Stimulated activated CD8-positive, alpha-beta memory T cell treated with anti-CD3 and anti-CD28 coated beads, Interleukin-7, amount 100 ng/mL, for 48 hours (primary cell): Measurements from ENCODE around the gene PF4V1.

ENCODE experiments used
- DNase-seq, 2 donors: peaks; one replicate each; pipeline ENCODE4 v3.0.0-alpha.2; 2020; ENCODE audit warnings: low read depth in 1 of 2; ENCODE audit errors: extremely low read depth in 1 of 2

Gene PF4V1

GRCh38 chr4:73853246-73853704 is at the start of gene PF4V1:
TSS of gene PF4V1 (plus strand) at chr4:73853296. CDS start at chr4:73853363, 67 bp downstream.
- DNase-seq: no peak

- DNase-seq: no peak
These were observed 42.9 kb upstream of the PF4V1 start for GRCh38 chr4:73810191-73810590.

- DNase-seq: no peak
These were observed 41.3 kb upstream of the PF4V1 start for GRCh38 chr4:73811841-73812240.

GRCh38 chr4:73814679-73815078 is 38.4 kb upstream of the PF4V1 start:
- no peak for DNase-seq

GRCh38 chr4:73815145-73815544 is 38.0 kb upstream of the PF4V1 start:
- no peak for DNase-seq

- no peak for DNase-seq
These were observed 36.3 kb upstream of the PF4V1 start for GRCh38 chr4:73816814-73817213.

GRCh38 chr4:73817341-73817740 is 35.8 kb upstream of the PF4V1 start:
- no peak for DNase-seq

GRCh38 chr4:73821325-73821724 is 31.8 kb upstream of the PF4V1 start:
- no peak for DNase-seq

GRCh38 chr4:73822389-73822788 is 30.7 kb upstream of the PF4V1 start:
- no peak for DNase-seq

GRCh38 chr4:73822812-73823504 is 30.1 kb upstream of the PF4V1 start:
- no peak for DNase-seq

- DNase-seq: no peak
These were observed 29.3 kb upstream of the PF4V1 start for GRCh38 chr4:73823760-73824159.

- no peak for DNase-seq
These were observed 24.1 kb upstream of the PF4V1 start for GRCh38 chr4:73828956-73829355.

- DNase-seq: no peak
These were observed 21.5 kb upstream of the PF4V1 start for GRCh38 chr4:73831569-73831968.

- no peak for DNase-seq
These were observed 20.4 kb upstream of the PF4V1 start for GRCh38 chr4:73832651-73833237.

- no peak for DNase-seq
These were observed 16.5 kb upstream of the PF4V1 start, which contains the start of gene CXCL6 for GRCh38 chr4:73836373-73837279. TSS of gene CXCL6 (plus strand) at chr4:73836678. CDS start at chr4:73836751, 73 bp downstream.

GRCh38 chr4:73839071-73839470 is 14.0 kb upstream of the PF4V1 start:
- no peak for DNase-seq

GRCh38 chr4:73839715-73840114 is 13.4 kb upstream of the PF4V1 start:
- DNase-seq: no peak

- DNase-seq: no peak
These were observed 11.7 kb upstream of the PF4V1 start for GRCh38 chr4:73841243-73841925.

- no peak for DNase-seq
These were observed 10.4 kb upstream of the PF4V1 start for GRCh38 chr4:73842696-73843095.

GRCh38 chr4:73843369-73843768 is 9.7 kb upstream of the PF4V1 start:
- no peak for DNase-seq

- DNase-seq: no peak
These were observed 8.8 kb upstream of the PF4V1 start for GRCh38 chr4:73844345-73844744.
